Smooth muscle cell (in vitro differentiated cells): ENCODE data around the gene CRBN. TPM values are rescaled to one million over a fixed set of nuclear protein-coding genes. Genes with fewer than 3 reads are reported as not detected.

Source experiments
- DNase-seq: peaks from one replicate; lab custom pipeline; 2025; ENCODE audit not compliant: unreplicated experiment; lab: John Stamatoyannopoulos, UW
- H2AFZ ChIP-seq: fragments of 200-600 bp; sonication (generic); 2 replicates; pipeline ENCODE4 v1.6.0; 2016; ENCODE audit warnings: antibody characterized with exemption, low read depth, mild to moderate bottlenecking
- H3F3A ChIP-seq: fragments of 200-600 bp; sonication (generic); 2 replicates; pipeline ENCODE4 v1.6.0; 2017; ENCODE audit warnings: antibody characterized with exemption, low read depth
- H3K27ac ChIP-seq: fragments of 200-600 bp; sonication (generic); 2 replicates; pipeline ENCODE4 v1.5.1; 2016; ENCODE audit warnings: low read depth, mild to moderate bottlenecking
- H3K27me3 ChIP-seq: fragments of 200-600 bp; sonication (generic); 2 replicates; pipeline ENCODE4 v1.6.1; 2016; ENCODE audit warnings: low read depth, mild to moderate bottlenecking
- H3K36me3 ChIP-seq: fragments of 200-600 bp; sonication (generic); 2 replicates; pipeline ENCODE4 v1.5.1; 2016; ENCODE audit warnings: low read depth
- H3K4me1 ChIP-seq: fragments of 200-600 bp; sonication (generic); 2 replicates; pipeline ENCODE4 v1.5.1; 2016; ENCODE audit warnings: low read depth
- H3K4me2 ChIP-seq: fragments of 200-600 bp; sonication (generic); 2 replicates; pipeline ENCODE4 v1.6.0; 2016; ENCODE audit warnings: mild to moderate bottlenecking
- H3K4me3 ChIP-seq: fragments of 200-600 bp; sonication (generic); 2 replicates; pipeline ENCODE4 v1.5.1; 2016; ENCODE audit warnings: mild to moderate bottlenecking
- H3K79me2 ChIP-seq: fragments of 200-600 bp; sonication (generic); 2 replicates; pipeline ENCODE4 v1.6.0; 2016; ENCODE audit warnings: low read depth, mild to moderate bottlenecking
- H3K9ac ChIP-seq: fragments of 200-600 bp; sonication (generic); 2 replicates; pipeline ENCODE4 v1.6.0; 2016; ENCODE audit warnings: low read depth
- H3K9me3 ChIP-seq: fragments of 200-600 bp; sonication (generic); replicated peaks from 2 replicates; pipeline ENCODE4 v1.5.1; 2016; ENCODE audit warnings: low read depth
- H4K20me1 ChIP-seq: fragments of 200-600 bp; sonication (generic); 2 replicates; pipeline ENCODE4 v1.6.0; 2016; ENCODE audit warnings: low read depth
- CTCF ChIP-seq: fragments of 200-600 bp; sonication (generic); IDR thresholded peaks from 2 replicates; pipeline ENCODE4 v1.5.1; 2017; ENCODE audit warnings: borderline replicate concordance, mild to moderate bottlenecking, antibody characterized with exemption; ENCODE audit not compliant: insufficient read depth, poor library complexity, severe bottlenecking
- WGBS: methylation state at CpG from one replicate; pipeline ENCODE4 v1.1.7; 2016; ENCODE audit warnings: low lambda C conversion rate; 5-methylcytosine and 5-hydroxymethylcytosine counted together
- polyA plus RNA-seq: library from polyadenylated mRNA; unstranded; fragments of >200 nt; fragmentation: Nextera tagmentation; extraction: Ambion mirVana; gene quantifications from 2 replicates; pipeline ENCODE4 v1.2.1, GENCODE V29; 2016
- total RNA-seq: library from RNA; depleted of rRNA; stranded (reverse); fragments of >200 nt; gene quantifications from 2 replicates; pipeline ENCODE4 v1.2.3, GENCODE V29; 2014

CRBN gene
- total and polyA plus RNA-seq, 2 experiments from 2014 or later: 26.8 to 77.5 TPM

- Histone ChIP-seq H3K36me3 (no peaks in the 10 kb centered on the region), H3K9ac (no peak overlapping the region), H3K4me2 (peak overlapping the region; percentile 41), H3K27me3 (no peaks in the 10 kb centered on the region), H3K4me1 (peaks cover 5% of the 10 kb centered on the region), H3K79me2 (no peaks in the 10 kb centered on the region), H4K20me1 (no peaks in the 10 kb centered on the region), H2AFZ (no peak overlapping the region), H3K4me3 (no peak overlapping the region), H3F3A (peaks cover 6% of the 10 kb centered on the region), H3K9me3 (no peaks in the 10 kb centered on the region), H3K27ac (no peak overlapping the region)
- no peak for TF ChIP-seq CTCF
- DNase-seq: no peak
- 47% methylated on average over 2 of the region's 2 CpGs for WGBS
Measured at GRCh38 chr3:3192286-3192675, 12.8 kb upstream of the CRBN start.

- peaks cover 6% of the 10 kb centered on the region for H3F3A ChIP-seq
- peak overlapping the region; percentile 41 for H3K4me2 ChIP-seq
- no peaks in the 10 kb centered on the region for H4K20me1 ChIP-seq
- no peak overlapping the region for H2AFZ ChIP-seq
- DNase-seq: no peak
- H3K9ac ChIP-seq: no peak overlapping the region
- H3K27ac ChIP-seq: no peak overlapping the region
- TF ChIP-seq CTCF: no peak
- H3K4me3 ChIP-seq: no peak overlapping the region
- WGBS: 30% methylated on average over 4 of the region's 4 CpGs
- no peaks in the 10 kb centered on the region for H3K27me3 ChIP-seq
- H3K36me3 ChIP-seq: no peaks in the 10 kb centered on the region
- peaks cover 5% of the 10 kb centered on the region for H3K4me1 ChIP-seq
- no peaks in the 10 kb centered on the region for H3K79me2 ChIP-seq
- H3K9me3 ChIP-seq: no peaks in the 10 kb centered on the region
Measured at GRCh38 chr3:3191675-3192285, 12.3 kb upstream of the CRBN start.

- no peaks in the 10 kb centered on the region for H3K9me3 ChIP-seq
- no peaks in the 10 kb centered on the region for H3K79me2 ChIP-seq
- DNase-seq: no peak
- no peak overlapping the region for H3K27ac ChIP-seq
- whole genome bisulfite sequencing: 59% methylated on average over 1 of the region's 1 CpG
- H2AFZ ChIP-seq: no peak overlapping the region
- H3F3A ChIP-seq: peaks cover 6% of the 10 kb centered on the region
- no peaks in the 10 kb centered on the region for H3K27me3 ChIP-seq
- no peaks in the 10 kb centered on the region for H4K20me1 ChIP-seq
- no peaks in the 10 kb centered on the region for H3K36me3 ChIP-seq
- H3K4me3 ChIP-seq: no peak overlapping the region
- TF ChIP-seq CTCF: no peak
- H3K4me1 ChIP-seq: peaks cover 5% of the 10 kb centered on the region
- no peak overlapping the region for H3K4me2 ChIP-seq
- H3K9ac ChIP-seq: no peak overlapping the region
Measured at GRCh38 chr3:3189961-3190360, 10.5 kb upstream of the CRBN start.

GRCh38 chr3:3189102-3189727 lies 9.7 kb upstream of the CRBN start:
- Histone ChIP-seq H3K4me2 (peak overlapping the region; percentile 34), H3K9me3 (no peaks in the 10 kb centered on the region), H3K27me3 (no peaks in the 10 kb centered on the region), H3K9ac (no peak overlapping the region), H3K4me3 (no peak overlapping the region), H3K27ac (no peak overlapping the region), H2AFZ (peak overlapping the region; percentile 9), H3K36me3 (no peaks in the 10 kb centered on the region), H3K4me1 (peaks cover 5% of the 10 kb centered on the region), H4K20me1 (no peaks in the 10 kb centered on the region), H3F3A (peaks cover 6% of the 10 kb centered on the region), H3K79me2 (no peaks in the 10 kb centered on the region)
- WGBS: 33% methylated on average over 1 of the region's 1 CpG
- no peak for TF ChIP-seq CTCF
- no peak for DNase-seq
